Hepatocyte (in vitro differentiated cells): Measurements from ENCODE around the gene MOV10L1. TPM values are rescaled to one million over a fixed set of nuclear protein-coding genes. Genes with fewer than 3 reads are reported as not detected.

Source experiments
- DNase-seq: peaks from one replicate; pipeline ENCODE4 v3.0.0-alpha.2; 2016; ENCODE audit warnings: low spot score
- H2AFZ ChIP-seq: fragments of 200-600 bp; sonication (generic); 2 replicates; pipeline ENCODE4 v1.6.0; 2016; ENCODE audit warnings: antibody characterized with exemption, mild to moderate bottlenecking
- H3K27ac ChIP-seq: fragments of 200-600 bp; sonication (generic); 2 replicates; pipeline ENCODE4 v1.5.1; 2016; ENCODE audit warnings: mild to moderate bottlenecking
- H3K27me3 ChIP-seq: fragments of 200-600 bp; sonication (generic); 2 replicates; pipeline ENCODE4 v1.6.1; 2016
- H3K36me3 ChIP-seq: fragments of 200-600 bp; sonication (generic); replicated peaks from 2 replicates; pipeline ENCODE4 v1.5.1; 2016; ENCODE audit warnings: low read depth; ENCODE audit not compliant: insufficient read depth
- H3K4me1 ChIP-seq: fragments of 200-600 bp; sonication (generic); 2 replicates; pipeline ENCODE4 v1.5.1; 2016; ENCODE audit warnings: mild to moderate bottlenecking, moderate library complexity; ENCODE audit not compliant: insufficient read depth
- H3K4me2 ChIP-seq: fragments of 200-600 bp; sonication (generic); 2 replicates; pipeline ENCODE4 v1.6.0; 2016
- H3K4me3 ChIP-seq: fragments of 200-600 bp; sonication (generic); 2 replicates; pipeline ENCODE4 v1.5.1; 2016; ENCODE audit warnings: mild to moderate bottlenecking
- H3K79me2 ChIP-seq: fragments of 200-600 bp; sonication (generic); 2 replicates; pipeline ENCODE4 v1.6.0; 2017; ENCODE audit warnings: mild to moderate bottlenecking
- H3K9me2 ChIP-seq: fragments of 200-600 bp; sonication (generic); replicated peaks from 2 replicates; pipeline ENCODE4 v1.6.0; 2017; ENCODE audit warnings: mild to moderate bottlenecking; ENCODE audit not compliant: insufficient read depth
- H3K9me3 ChIP-seq: fragments of 200-600 bp; sonication (generic); 2 replicates; pipeline ENCODE4 v1.5.1; 2016; ENCODE audit warnings: low read depth, mild to moderate bottlenecking
- H4K20me1 ChIP-seq: fragments of 200-600 bp; sonication (generic); 2 replicates; pipeline ENCODE4 v1.6.0; 2016; ENCODE audit warnings: mild to moderate bottlenecking; ENCODE audit not compliant: insufficient read depth, poor library complexity, severe bottlenecking
- CTCF ChIP-seq: fragments of 200-600 bp; sonication (generic); IDR thresholded peaks from 2 replicates; pipeline ENCODE4 v1.5.1; 2016; ENCODE audit warnings: antibody characterized with exemption, mild to moderate bottlenecking; ENCODE audit not compliant: poor library complexity
- EZH2 ChIP-seq: fragments of 200-600 bp; sonication (generic); IDR thresholded peaks from 2 replicates; pipeline ENCODE4 v1.6.1; 2016; ENCODE audit warnings: antibody characterized with exemption, mild to moderate bottlenecking, borderline replicate concordance
- EZH2phosphoT487 ChIP-seq: fragments of 200-600 bp; sonication (generic); IDR thresholded peaks from one replicate; pipeline ENCODE4 v1.6.1; 2018; ENCODE audit warnings: antibody characterized with exemption, mild to moderate bottlenecking, low read depth, moderate library complexity; ENCODE audit not compliant: unreplicated experiment, severe bottlenecking
- WGBS: methylation state at CpG from one replicate; pipeline ENCODE4 v1.1.6; 2016; ENCODE audit warnings: low lambda C conversion rate; ENCODE audit errors: missing lambda C conversion rate; 5-methylcytosine and 5-hydroxymethylcytosine counted together
- polyA plus RNA-seq: library from polyadenylated mRNA; unstranded; fragments of >200 nt; fragmentation: Nextera tagmentation; extraction: Ambion mirVana; gene quantifications from 2 replicates; pipeline ENCODE4 v1.2.1, GENCODE V29; 2016
- total RNA-seq: library from RNA; depleted of rRNA; stranded (reverse); fragments of >200 nt; gene quantifications from 2 replicates; pipeline ENCODE4 v1.2.3, GENCODE V29; 2014

MOV10L1 gene
- total and polyA plus RNA-seq, 2 experiments from 2014 or later: 0.36 to 3.6 TPM

GRCh38 chr22:50067244-50067643 is 22.6 kb upstream of the MOV10L1 start:
- H3K4me2 ChIP-seq: no peak overlapping the region
- H2AFZ ChIP-seq: no peak overlapping the region
- no peak for TF ChIP-seq CTCF
- no peak for TF ChIP-seq EZH2phosphoT487
- no peak for TF ChIP-seq EZH2
- H3K9me3 ChIP-seq: no peaks in the 10 kb centered on the region
- H3K4me1 ChIP-seq: no peaks in the 10 kb centered on the region
- no peak overlapping the region for H3K27ac ChIP-seq
- no peak overlapping the region for H3K4me3 ChIP-seq
- DNase-seq: no peak
- no peaks in the 10 kb centered on the region for H3K79me2 ChIP-seq
- no peaks in the 10 kb centered on the region for H3K36me3 ChIP-seq
- no peaks in the 10 kb centered on the region for H4K20me1 ChIP-seq
- H3K9me2 ChIP-seq: no peaks in the 10 kb centered on the region
- 89% methylated on average over 7 of the region's 8 CpGs for WGBS
- H3K27me3 ChIP-seq: no peaks in the 10 kb centered on the region

GRCh38 chr22:50068096-50068495 is 21.7 kb upstream of the MOV10L1 start:
- Histone ChIP-seq H3K4me1 (no peaks in the 10 kb centered on the region), H4K20me1 (no peaks in the 10 kb centered on the region), H3K4me3 (no peak overlapping the region), H3K9me3 (no peaks in the 10 kb centered on the region), H3K27me3 (no peaks in the 10 kb centered on the region), H3K27ac (no peak overlapping the region), H2AFZ (no peak overlapping the region), H3K4me2 (no peak overlapping the region), H3K79me2 (no peaks in the 10 kb centered on the region), H3K9me2 (no peaks in the 10 kb centered on the region), H3K36me3 (no peaks in the 10 kb centered on the region)
- no peak for DNase-seq
- WGBS: 95% methylated on average over 11 of the region's 11 CpGs
- TF ChIP-seq CTCF: no peak
- no peak for TF ChIP-seq EZH2
- TF ChIP-seq EZH2phosphoT487: no peak

GRCh38 chr22:50070366-50070765 is 19.4 kb upstream of the MOV10L1 start:
- no peak overlapping the region for H3K27ac ChIP-seq
- H4K20me1 ChIP-seq: no peaks in the 10 kb centered on the region
- H3K4me3 ChIP-seq: no peak overlapping the region
- H3K4me2 ChIP-seq: no peak overlapping the region
- no peaks in the 10 kb centered on the region for H3K9me2 ChIP-seq
- WGBS: 93% methylated on average over 8 of the region's 8 CpGs
- no peaks in the 10 kb centered on the region for H3K79me2 ChIP-seq
- no peaks in the 10 kb centered on the region for H3K36me3 ChIP-seq
- H2AFZ ChIP-seq: no peak overlapping the region
- H3K4me1 ChIP-seq: no peaks in the 10 kb centered on the region
- no peak for TF ChIP-seq CTCF
- no peak for TF ChIP-seq EZH2phosphoT487
- TF ChIP-seq EZH2: no peak
- H3K27me3 ChIP-seq: no peaks in the 10 kb centered on the region
- no peaks in the 10 kb centered on the region for H3K9me3 ChIP-seq
- DNase-seq: no peak
